Esophagus squamous epithelium (tissue), 4 donors: ENCODE data around the gene TPK1.

Source experiments
- CTCF ChIP-seq, 6 experiments: fragments of 450-650 bp in 4 of 6; fragments of 200-600 bp in 2 of 6; sonication (generic) in 2 of 6; IDR thresholded peaks; one replicate each; pipeline ENCODE4 v1.5.1; 2016 to 2019; ENCODE audit warnings: antibody characterized with exemption in 6 of 6, mild to moderate bottlenecking in 4 of 6, moderate library complexity in 4 of 6
- POLR2A ChIP-seq, 4 donors: fragments of 450-650 bp; IDR thresholded peaks; one replicate each; pipeline ENCODE4 v1.6.1; 2017; ENCODE audit warnings: antibody characterized with exemption in 4 of 4, mild to moderate bottlenecking in 4 of 4, moderate library complexity in 3 of 4

- TF ChIP-seq CTCF (IDR thresholded peaks at IDR 0.05): no peak
- no peak for TF ChIP-seq POLR2A (IDR thresholded peaks at IDR 0.05)
Observed at GRCh38 chr7:144455040-144455404, 380.8 kb downstream of the TPK1 start.
